ENCODE measurements around the gene C2orf81.

DNA sequence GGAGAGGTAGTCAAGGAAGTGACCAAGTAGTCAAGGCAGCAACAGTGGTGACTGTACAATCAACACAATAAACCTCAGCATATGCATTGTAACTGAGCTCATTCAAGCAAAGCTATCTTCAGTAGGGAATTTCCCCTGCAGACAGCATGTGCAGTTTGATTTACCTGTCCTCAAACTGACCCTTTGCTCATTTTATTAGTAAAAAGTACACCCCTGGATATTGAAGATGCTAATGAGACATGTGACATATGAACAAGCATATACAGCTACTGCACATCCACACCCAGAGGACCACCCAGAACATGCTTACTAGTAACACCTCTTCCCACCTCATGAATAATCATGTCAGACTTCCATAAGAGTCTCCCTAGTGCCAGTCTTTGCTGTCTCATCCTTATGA, 15.4 kb downstream of the C2orf81 start:
- TF ChIP-seq, protein P1, sequence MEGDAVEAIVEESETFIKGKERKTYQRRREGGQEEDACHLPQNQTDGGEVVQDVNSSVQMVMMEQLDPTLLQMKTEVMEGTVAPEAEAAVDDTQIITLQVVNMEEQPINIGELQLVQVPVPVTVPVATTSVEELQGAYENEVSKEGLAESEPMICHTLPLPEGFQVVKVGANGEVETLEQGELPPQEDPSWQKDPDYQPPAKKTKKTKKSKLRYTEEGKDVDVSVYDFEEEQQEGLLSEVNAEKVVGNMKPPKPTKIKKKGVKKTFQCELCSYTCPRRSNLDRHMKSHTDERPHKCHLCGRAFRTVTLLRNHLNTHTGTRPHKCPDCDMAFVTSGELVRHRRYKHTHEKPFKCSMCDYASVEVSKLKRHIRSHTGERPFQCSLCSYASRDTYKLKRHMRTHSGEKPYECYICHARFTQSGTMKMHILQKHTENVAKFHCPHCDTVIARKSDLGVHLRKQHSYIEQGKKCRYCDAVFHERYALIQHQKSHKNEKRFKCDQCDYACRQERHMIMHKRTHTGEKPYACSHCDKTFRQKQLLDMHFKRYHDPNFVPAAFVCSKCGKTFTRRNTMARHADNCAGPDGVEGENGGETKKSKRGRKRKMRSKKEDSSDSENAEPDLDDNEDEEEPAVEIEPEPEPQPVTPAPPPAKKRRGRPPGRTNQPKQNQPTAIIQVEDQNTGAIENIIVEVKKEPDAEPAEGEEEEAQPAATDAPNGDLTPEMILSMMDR (IDR thresholded peaks at IDR 0.05) = no peak
- TF ChIP-seq POLR2A (IDR thresholded peaks at IDR 0.05) = no peak
- no peak for TF ChIP-seq EP300 (IDR thresholded peaks at IDR 0.05)
- TF ChIP-seq POLR2AphosphoS5 (IDR thresholded peaks at IDR 0.05) = no peak
